NCI-H526 treated with DMSO at 0.1 percent for 48 hours (cell line): ENCODE data around the gene TTLL7.

Experiments
- DNase-seq: peaks from one replicate; lab custom pipeline; 2025; lab: John Stamatoyannopoulos, UW

Gene TTLL7

DNA sequence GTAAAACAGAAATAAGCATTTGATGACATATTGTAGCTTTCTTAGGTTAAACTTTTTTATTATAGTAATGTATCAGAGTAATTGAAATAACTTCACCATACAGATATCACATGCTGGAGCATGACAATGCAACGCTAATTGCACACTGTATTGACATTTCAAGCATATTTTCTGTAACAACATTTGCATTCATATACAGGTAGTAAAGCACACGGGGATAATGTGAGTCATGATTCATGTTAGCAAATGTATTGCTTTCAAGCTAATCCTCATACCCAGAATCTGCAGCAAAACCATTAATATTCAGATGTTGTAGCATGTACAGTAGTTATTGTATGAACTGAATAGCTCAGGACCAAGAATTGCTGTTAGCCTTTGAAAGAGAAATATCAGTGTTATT, 133.9 kb downstream of the TTLL7 start:
- DNase-seq, result peak; percentile 34

DNA sequence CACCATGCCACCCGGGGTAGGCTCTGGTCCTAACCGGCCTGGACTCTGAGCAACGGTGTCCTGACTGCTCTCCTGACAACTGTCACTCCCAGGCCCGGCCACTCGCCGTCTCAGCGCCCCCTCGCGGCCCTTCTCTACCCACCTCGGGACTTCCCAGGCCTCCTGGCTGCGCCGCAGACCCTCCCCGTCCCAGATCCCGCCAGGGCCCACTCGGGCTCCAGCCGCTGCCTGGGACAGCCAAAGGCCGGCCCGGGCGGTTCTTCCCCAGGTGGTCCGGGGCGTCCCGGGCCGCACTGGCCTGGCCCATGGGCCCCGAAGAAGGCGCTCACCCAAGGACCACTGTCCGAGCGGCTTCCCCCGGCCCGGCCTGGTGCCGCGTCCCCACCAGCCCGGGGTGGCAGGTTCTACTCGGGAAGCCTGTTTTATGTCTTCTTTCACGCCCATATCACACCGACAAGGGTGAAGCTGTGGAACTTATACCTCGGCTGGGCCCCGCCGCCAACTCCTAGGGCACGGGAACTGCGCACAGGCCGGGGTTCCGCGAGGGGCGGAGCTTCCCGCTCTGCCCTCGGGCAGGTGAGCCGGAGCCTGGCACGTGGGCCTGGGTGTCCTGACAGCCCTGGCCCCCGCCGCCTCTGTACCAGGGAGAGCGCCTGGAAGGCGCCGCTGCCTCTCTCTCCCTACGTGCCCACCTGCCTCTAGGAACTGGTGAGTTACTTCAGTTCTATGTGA, 138.3 kb downstream of the TTLL7 start:
- peak; percentile 62 for DNase-seq

DNA sequence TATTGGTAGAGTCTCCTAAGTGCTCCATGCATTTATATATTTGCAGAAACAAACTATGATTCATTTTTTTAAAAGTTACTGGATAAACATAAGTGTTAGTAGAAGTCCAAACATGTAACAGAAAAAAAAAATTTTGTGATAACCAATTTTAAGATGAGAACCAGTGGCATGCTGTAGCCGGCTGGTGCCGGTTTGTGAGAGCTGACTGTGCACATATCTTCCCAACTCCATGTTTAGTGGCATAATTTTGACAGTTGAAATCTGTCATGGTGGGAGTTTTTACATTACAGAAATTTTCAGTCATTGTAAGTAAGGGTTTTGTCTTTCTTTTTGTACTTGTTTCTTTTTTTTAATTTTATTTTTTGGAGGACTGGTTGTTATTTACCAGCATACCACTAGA, 141.2 kb downstream of the TTLL7 start:
- no peak for DNase-seq

DNA sequence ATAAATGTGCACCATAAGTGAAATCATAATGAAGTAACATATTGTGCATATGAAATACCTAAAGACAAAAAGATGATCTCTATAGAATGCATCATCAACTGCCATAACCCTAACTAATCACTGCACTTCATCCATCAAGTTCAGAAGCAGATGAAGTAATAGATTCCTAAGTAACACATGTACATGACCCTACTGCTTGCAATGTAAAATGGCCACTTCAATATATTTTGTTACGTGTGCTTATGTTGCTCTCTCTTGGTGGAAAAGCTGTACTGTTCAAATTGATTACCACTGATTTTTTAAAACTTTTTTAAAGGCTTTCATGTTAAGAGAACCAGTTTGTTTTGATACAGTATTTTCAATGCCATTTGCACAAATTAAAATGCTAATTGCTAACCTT, 141.8 kb downstream of the TTLL7 start:
- DNase-seq, result peak; percentile 24

DNA sequence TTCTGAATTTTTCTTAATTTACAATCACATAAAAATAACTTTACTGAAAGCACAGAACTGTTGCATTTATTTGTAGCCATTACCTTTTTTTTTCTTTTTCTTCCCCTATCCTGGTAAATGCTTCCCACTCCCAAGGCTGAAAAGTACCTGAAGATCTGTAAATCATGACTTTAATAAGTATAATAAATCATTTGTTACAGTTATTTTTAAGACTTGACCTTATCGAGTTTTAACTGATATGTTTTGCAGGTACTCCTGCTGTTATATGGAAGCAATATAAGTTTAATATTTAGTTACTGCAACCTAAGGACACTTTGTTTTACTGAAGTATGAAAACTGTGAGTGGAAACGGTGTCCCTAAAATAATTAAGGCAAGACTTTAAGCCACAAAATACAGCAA, 142.6 kb downstream of the TTLL7 start:
- no peak for DNase-seq

DNA sequence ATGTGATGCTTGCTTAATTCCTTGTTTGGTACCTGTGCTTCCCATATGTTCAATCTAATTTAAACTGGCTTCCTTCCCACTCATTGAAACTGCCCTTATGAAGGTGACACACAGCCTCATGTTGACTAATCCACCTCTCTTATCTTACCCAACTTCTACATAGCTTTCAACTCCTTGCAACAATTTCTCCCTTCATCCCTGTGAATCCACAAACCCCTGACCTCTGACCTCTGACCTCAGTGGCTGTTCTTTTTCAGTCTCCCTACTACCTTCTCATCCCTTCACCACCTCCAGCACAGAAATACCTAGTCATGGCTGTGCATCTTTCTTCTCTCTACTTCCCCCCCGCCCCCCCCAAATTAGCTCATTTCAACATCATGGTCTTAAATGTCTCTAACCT, 144.5 kb downstream of the TTLL7 start:
- DNase-seq, result no peak

DNA sequence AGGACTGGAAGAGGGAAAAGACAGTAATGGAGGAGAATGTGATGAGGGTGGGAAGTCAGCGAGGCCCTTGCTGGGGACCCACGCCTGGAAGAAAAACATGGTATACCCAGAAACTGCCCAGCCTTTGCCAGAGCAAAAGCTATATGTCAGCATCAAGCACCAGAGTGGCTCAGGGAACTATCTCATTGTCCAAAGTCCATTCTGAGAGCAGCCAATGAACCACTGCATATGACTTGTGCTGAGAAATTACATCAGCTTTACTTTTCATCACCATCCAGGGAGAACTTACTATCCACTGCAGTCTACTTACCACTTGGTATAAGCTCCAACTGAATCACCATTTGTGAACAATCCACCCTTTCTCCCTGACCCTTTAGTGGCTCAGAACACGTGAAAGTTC, 148.1 kb downstream of the TTLL7 start:
- no peak for DNase-seq

DNA sequence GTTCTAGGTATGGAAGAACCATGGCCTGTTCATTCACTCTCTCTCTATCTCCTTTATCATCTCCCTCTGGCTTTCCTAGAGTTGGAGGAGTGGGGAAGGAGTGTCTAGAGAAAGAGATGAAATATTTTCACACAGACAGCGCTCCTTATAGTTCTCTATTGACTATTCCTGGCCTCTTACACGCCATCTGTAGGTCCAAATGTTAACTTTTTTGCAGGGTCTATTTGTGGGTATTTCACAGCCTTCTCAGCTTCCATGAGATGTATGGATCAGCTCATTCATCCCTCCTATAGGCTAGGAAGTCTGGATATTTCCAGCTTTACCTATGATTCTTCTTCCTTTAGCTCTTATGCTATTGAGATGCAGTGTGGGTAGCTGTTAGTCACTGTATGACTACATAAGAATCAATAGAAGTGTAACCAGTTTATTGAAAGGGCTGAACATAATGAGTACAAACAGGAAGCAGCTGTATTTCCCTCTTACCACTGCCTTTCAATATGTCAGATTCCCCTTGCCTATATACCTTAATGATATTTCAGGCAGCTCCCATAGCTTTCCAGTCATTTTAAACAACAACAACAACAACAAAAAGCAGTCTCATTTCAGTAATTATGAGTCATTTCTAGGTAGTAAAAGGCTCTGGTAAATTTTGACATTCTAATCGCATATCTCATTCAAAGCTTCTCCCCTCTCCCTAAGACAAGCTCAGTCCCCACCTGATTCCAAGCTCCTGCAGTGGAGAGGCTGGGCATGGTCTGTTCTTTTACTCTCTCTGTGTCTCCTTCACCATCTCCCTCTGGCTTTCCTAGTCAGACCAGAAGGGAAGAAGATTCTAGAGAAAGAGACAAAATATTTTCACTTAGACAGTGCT, 149.5 kb downstream of the TTLL7 start:
- no peak for DNase-seq

DNA sequence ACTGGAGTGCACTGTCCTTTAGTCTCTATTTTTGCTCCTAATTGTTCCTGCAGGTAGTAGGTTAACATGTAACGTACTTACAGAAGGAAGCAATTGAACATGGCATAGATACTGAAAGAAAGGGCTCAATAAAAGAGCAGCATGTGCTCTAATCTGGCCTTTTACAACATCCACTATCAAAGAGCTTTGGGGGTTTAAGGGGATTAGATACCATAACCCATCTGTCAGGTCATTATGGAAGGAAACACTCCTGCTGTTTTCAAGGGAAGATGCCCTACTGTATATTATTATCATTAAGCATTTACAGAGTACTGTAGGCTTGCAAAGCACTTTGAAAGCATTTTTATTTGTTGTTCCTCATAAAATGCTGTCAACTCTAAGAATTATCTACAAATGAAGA, 152.8 kb downstream of the TTLL7 start:
- DNase-seq, result no peak

DNA sequence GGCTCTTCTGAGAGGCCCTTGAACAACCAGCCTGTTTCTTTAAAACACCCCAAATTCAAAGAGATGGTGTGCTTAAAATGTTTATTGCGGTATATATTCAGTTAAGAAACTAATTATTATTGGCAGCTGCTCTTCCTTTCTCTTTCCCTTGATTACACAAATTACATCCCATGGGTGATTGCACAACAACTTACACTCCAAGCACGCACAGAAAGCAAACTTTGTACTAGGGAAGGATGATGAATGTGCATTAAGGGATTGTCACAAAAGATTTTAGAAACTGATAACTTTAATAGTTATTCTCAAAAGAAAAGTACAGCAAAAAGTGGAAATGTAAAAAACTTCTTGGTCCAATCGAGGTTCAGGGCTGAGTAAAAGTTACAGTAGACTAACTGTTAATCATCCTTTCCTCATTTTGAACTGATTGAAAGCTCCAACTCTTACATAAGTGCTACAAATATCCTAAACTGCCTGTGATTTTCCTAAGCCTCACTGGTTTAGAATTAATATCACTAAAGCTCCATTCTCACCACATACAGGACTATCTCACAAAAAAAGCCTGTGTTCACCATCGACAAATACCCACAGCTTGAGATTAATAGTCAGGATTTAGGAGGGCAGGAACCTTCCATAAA, 153.4 kb downstream of the TTLL7 start:
- no peak for DNase-seq

DNA sequence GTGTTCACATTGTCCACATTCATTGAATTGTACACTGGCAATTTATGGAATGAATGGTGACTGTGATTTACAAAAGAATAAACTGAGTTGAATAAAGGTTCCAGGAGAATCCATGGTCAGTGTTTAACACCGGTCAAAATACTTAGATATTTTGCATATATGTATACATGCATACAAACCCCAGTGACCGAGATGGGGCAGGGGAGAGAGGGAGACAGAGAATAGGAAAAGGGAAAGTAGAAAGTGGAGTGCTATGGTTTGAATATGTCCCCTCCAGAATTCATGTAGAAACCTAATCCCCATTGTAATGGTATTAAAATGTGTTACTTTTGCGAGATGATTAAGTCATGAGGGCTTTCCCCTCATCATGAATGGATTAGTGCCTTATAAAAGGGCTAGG, 154.4 kb downstream of the TTLL7 start:
- no peak for DNase-seq

DNA sequence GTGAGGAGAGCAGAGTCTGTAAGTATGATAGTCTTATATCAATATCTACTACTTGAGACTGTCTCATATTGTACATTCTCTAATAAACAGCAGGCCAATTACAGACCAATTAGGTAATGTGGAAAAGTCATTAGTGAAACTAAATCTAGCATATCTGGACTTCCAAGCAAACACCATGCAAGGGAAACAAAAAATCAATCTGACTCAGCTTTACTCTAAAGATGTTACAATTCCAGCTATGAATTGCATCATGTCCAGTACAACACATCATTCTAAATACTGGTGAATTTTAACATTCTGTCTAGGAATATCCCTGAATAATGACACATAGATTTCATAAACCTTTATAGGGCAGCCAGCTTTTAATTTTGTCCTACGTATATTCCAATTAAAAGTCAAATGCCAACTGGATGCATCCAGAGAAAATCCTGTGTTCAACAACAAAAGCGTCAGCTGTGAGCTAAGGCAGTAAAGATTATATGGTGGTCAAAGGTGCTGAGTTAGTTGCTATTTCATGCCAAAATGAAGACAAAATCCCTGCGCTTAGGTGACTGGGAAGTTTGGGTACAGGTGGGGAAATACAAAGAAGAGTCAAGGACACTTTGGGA, 159.3 kb downstream of the TTLL7 start:
- no peak for DNase-seq

DNA sequence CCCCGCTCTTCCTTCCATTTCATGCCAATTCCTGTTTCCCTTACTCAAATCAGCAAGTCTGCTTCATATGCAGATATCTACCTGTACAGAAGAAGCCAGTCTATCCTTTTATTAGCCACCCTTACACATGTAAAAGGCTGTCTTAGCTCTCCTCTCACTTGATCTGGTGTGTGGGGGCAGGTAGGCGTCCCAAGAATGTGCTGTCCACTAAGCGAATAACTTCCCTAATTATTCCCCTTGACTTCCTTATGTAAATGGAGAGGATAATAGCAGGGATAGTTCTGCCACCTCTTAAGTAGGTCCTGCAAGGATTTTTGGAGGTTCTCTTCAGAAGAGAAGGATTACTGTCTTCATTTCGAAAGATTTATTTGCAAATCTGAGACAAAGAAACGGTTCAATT, 160.4 kb downstream of the TTLL7 start:
- no peak for DNase-seq

DNA sequence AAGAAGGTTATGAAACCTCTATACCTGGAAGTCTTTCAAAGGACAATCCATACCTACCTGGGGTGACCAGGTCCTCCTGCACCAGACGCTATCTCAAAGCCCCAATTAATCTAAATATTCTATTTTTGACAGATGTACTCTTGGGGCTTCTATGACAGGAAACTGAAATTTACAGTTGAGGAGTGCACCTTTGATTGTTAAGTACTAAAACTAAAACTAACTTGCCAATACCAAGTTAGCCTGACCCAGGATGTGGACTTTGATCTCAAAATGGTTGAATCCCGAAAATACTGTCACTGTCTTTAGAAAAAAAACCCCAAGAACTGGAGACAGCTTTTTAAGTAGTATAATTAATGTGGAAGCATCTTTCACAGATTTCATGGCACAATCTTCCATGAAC, 162.4 kb downstream of the TTLL7 start:
- DNase-seq, result no peak

DNA sequence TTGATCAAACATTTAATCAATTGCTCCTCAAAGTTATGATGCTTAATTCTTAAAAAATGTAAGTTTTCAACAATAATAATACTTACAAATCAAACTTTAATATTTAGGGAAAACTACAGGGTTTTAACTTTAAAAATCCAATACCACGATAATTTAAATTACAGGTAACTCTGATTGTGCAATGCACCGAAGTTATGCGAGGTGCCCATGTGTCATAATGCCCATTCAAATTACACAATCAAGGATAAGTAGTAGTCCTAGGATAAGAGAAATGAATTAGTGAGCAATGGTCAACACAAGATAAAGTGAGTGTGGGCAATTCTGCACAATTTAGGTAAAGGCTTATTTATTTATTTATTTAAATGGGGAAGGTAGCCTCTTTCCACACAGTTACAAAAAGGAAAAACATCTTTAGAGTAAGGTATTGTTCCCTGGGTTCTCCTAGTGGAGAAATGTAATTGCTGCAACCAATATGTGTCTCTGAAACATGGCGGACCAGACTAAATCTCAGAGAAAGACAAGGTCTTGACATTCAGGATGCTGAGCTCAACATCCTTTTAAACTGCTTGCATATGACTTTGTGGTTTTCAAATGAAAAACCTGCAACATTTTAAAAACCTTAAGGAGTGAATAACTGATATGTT, 164.2 kb downstream of the TTLL7 start:
- DNase-seq, result no peak

DNA sequence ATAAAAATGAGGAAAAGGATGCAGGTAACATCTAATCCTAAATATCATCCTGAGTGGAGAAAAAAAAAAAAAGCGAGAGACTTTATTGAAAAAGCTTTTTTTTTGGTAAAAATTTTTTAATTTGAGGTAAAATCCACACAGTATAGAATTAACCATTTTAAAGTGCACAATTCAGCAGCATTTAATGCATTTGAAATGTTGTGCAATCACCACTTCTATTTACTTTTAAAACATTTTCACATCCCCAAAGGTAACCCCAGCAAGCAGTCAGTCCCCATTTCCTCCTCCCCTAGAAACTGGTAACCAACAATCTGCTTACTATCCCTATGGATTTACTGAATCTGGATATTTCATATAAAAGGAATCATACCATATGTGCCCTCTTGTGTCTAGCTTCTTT, 166.7 kb downstream of the TTLL7 start:
- no peak for DNase-seq

DNA sequence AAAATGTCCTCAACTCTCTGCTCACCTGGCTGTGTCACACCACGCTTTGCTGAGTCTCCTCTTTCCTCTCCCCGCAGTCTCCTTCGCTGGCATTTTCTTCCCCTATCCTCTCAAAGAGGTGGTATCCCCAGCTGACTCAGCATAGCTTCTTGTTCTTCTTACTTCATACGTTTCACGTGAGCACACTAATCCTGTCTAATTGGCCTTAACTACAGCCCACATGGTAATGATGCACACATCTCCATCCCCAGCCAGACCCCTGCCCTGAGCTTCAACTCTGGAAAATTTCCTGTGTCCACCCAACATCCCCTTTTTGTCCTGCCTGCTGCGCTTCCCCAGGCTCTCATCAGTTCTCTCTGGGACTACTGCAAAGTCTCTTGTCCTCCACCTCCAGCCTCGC, 169.8 kb downstream of the TTLL7 start:
- no peak for DNase-seq

DNA sequence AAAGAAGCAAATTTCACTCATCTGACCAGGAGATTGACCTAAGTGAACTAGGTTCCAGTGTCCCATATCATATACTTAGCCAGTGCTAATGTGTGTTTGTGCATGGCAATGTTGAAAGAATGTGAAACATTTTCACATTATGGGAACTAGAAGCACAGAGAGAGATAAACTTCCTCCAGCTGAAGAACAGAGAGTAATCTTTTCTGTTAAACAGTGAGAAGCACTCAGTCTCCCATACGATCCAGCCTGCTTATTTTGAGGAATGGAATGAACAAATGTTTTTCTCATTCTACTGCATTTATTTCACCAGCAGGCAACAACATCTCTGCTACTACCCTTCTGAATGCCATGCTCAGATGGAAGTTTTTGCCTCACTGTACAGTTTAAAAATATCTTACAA, 170.5 kb downstream of the TTLL7 start:
- DNase-seq, result no peak

DNA sequence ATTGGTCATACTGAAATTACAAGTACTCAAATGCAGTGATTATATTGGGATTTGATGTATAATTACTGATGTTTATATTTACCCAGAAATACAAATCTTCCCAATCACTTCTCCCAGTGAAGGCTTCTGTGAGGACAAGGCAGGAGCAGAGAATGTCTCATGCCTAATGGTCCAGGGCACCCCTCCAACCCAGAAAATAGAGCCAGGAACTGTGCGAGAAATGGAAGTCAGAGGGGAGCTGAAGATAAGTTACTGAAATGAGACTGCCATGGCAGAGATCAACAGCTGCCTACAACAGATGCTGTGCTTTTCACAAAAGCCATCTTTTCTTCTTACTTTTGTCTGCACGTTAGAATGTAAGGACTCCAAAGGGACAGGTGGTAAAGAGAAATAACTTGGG, 171.2 kb downstream of the TTLL7 start:
- DNase-seq, result no peak

DNA sequence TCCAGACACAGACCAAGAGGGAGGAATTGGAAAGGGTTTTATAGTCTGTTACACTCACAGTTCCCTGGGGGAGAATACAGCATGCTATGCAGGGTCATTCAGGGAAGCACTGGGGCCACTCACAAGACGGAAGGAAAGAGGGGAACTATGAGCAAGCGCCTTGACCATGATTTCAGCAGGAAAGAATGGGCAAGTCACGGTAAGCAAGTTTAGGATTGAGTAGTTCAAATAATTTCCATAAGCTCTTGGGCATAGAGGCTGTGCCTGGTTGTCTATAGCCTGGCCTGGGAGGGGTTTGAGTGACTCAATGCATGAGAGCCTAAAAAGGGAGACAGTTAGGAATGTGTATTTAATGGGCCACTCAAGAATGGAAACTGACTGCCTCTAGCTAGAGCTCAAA, 176.7 kb downstream of the TTLL7 start:
- DNase-seq, result no peak

DNA sequence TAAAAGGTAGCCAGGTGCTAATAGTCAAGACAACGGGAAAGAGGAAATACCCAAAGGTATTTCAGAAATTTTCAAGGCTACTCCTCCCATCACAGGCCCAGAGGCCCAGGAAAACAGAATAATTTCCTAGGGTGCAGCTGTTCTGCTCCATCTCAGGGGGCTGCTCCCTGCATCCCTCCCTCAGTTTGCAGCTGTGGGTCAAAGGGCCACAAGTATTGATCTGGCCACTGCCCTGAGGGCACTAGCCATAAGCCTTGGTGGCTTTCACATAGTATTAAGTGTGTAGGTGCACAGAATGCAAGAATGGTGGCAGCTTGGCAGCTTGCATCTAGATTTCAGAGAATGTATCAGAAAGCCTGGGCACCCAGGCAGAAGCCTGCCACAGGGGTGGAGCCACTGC, 179.5 kb downstream of the TTLL7 start:
- DNase-seq, result no peak

DNA sequence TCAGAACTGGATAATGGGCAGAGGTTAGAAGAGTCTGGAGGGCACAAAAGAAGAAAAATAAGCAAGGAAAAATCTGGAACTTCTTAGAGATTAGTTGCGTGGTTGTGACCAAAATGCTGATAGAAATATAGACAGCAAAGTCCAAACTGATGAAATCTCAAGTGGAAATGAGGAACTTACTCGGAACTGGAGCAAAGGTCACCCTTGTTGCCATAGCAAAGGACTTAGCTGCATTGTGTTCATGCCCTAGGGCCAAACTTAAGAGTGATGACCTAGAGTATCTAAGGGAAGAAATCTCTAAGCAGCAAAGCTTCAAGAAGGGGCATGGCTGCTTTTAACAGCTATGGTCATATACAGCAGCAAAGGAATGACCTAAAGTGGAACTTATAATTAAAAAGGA, 180.0 kb downstream of the TTLL7 start:
- DNase-seq, result no peak
